PC-3 (cell line): ENCODE results near the gene RSPO4. TPM values are rescaled to one million over a fixed set of nuclear protein-coding genes. Genes with fewer than 3 reads are reported as not detected.

Experiments
- ATAC-seq: fragments of 200-7000 bp; cut with Tn5 transposase; 2 replicates; pipeline ENCODE4 v1.9.1; 2020; ENCODE audit warnings: mild to moderate bottlenecking, moderate library complexity
- BruUV-seq: library from RNA; stranded (reverse); fragments of 400-500 nt; replicated peaks from 2 replicates; lab custom pipeline; 2021; lab: Mats Ljungman, UMichigan
- CTCF ChIA-PET: fragments of 300-600 bp; sonication (Branson Sonifier 250); formaldehyde crosslinking; loops from one replicate; lab custom pipeline; 2022; ENCODE audit warnings: antibody characterized with exemption; lab: Charles Lee
- POLR2A ChIA-PET: fragments of 300-600 bp; sonication (Branson Sonifier 250); formaldehyde crosslinking; loops from one replicate; lab custom pipeline; 2022; ENCODE audit warnings: antibody characterized with exemption; ENCODE audit not compliant: unreplicated experiment; lab: Charles Lee
- DNase-seq: peaks from one replicate; pipeline ENCODE4 v3.0.0-alpha.2; 2015
- H2AFZ ChIP-seq: fragments of 300-600 bp; sonication (generic); 2 replicates; pipeline ENCODE4 v1.6.0; 2016; ENCODE audit warnings: antibody characterized with exemption, low read length
- H3F3A ChIP-seq: fragments of 300-600 bp; sonication (generic); one replicate; pipeline ENCODE4 v1.6.0; 2017; ENCODE audit warnings: antibody characterized with exemption, low read length, control low read depth, mild to moderate bottlenecking; ENCODE audit not compliant: unreplicated experiment
- H3K27ac ChIP-seq: fragments of 300-600 bp; sonication (generic); 2 replicates; pipeline ENCODE4 v1.5.1; 2016; ENCODE audit warnings: mild to moderate bottlenecking, low read length
- H3K27me3 ChIP-seq: fragments of 300-600 bp; sonication (generic); 2 replicates; pipeline ENCODE4 v1.6.1; 2016; ENCODE audit warnings: low read length, mixed read lengths
- H3K36me3 ChIP-seq: fragments of 300-600 bp; sonication (generic); 2 replicates; pipeline ENCODE4 v1.6.1; 2016; ENCODE audit warnings: low read depth, mixed run types, low read length, mixed read lengths
- H3K4me1 ChIP-seq: fragments of 300-600 bp; sonication (generic); 2 replicates; pipeline ENCODE4 v1.5.1; 2016; ENCODE audit warnings: low read length; ENCODE audit not compliant: insufficient read depth
- H3K4me2 ChIP-seq: fragments of 300-600 bp; sonication (generic); 2 replicates; pipeline ENCODE4 v1.6.0; 2016; ENCODE audit warnings: low read length
- H3K4me3 ChIP-seq: fragments of 300-600 bp; sonication (generic); 2 replicates; pipeline ENCODE4 v1.5.1; 2016; ENCODE audit warnings: mild to moderate bottlenecking, low read length, mixed read lengths
- H3K79me2 ChIP-seq: fragments of 300-600 bp; sonication (generic); 2 replicates; pipeline ENCODE4 v1.6.1; 2017; ENCODE audit warnings: low read length, mixed read lengths
- H3K9ac ChIP-seq: fragments of 300-600 bp; sonication (generic); 2 replicates; pipeline ENCODE4 v1.6.0; 2016; ENCODE audit warnings: mild to moderate bottlenecking, low read length
- H3K9me2 ChIP-seq: fragments of 300-600 bp; sonication (generic); replicated peaks from 2 replicates; pipeline ENCODE4 v1.6.1; 2016; ENCODE audit warnings: mixed run types, low read length, mixed read lengths
- H3K9me3 ChIP-seq: fragments of 300-600 bp; sonication (generic); 2 replicates; pipeline ENCODE4 v1.6.1; 2016; ENCODE audit warnings: low read length, mixed read lengths
- H4K20me1 ChIP-seq: fragments of 300-600 bp; sonication (generic); 2 replicates; pipeline ENCODE4 v1.6.1; 2016; ENCODE audit warnings: low read length, mixed read lengths
- CTCF ChIP-seq: fragments of 300-600 bp; sonication (generic); conservative IDR thresholded peaks from 2 replicates; pipeline ENCODE4 v1.5.1; 2017; ENCODE audit warnings: antibody characterized with exemption, low read depth, mild to moderate bottlenecking, low read length
- EZH2 ChIP-seq: fragments of 300-600 bp; sonication (generic); IDR thresholded peaks from one replicate; pipeline ENCODE4 v1.6.1; 2017; ENCODE audit warnings: antibody characterized with exemption, mild to moderate bottlenecking, low read length; ENCODE audit not compliant: unreplicated experiment
- EZH2phosphoT487 ChIP-seq: fragments of 300-600 bp; sonication (generic); IDR thresholded peaks from 2 replicates; pipeline ENCODE4 v1.6.1; 2018; ENCODE audit warnings: mild to moderate bottlenecking, antibody characterized with exemption, low read length, borderline replicate concordance
- intact Hi-C: fragments of 100-400 bp; cut with micrococcal nuclease; formaldehyde crosslinking; loops from 2 replicates; pipeline ENCODE4 v1.9.0; 2023
- total RNA-seq: library from RNA; depleted of rRNA; stranded (reverse); fragments of >200 nt; gene quantifications from 2 replicates; pipeline ENCODE4 v1.2.3, GENCODE V29; 2014

Gene RSPO4
- total RNA-seq, 1 experiment from 2014 or later = not detected

DNA sequence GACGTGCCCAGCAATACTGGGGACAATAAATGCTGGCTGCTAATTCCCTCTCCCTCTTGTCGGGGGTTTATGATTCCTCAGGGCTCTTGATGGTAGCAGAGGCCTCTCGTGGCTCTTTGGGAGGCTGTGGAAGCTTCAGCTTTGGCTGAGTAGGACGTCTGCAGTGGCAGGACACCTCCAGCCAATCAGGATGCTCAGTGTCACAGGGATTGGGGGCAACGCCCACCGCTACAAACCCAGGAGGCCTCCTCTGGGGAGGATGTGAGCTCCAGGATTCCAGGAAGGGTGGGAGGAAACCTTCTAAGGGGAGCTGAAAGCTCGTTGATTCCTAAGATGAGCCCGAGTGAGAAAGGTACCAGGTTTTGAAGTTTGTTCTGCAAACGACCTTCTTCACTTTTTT lies 19.4 kb downstream of the RSPO4 start:
- H3K4me1 ChIP-seq = no peaks in the 10 kb centered on the region
- BruUV-seq = no TSS peak
- TF ChIP-seq EZH2 (no peak), CTCF (no peak), EZH2phosphoT487 (no peak)
- H3K79me2 ChIP-seq = no peaks in the 10 kb centered on the region
- POLR2A ChIA-PET = no interaction called here
- H4K20me1 ChIP-seq = no peaks in the 10 kb centered on the region
- no peak overlapping the region for H3K4me2 ChIP-seq
- H3K27me3 ChIP-seq = peaks cover 67% of the 10 kb centered on the region
- H3K9me2 ChIP-seq = no peaks in the 10 kb centered on the region
- intact Hi-C loops = no loop called here
- no peak overlapping the region for H3K4me3 ChIP-seq
- ATAC-seq (no peak), DNase-seq (no peak)
- CTCF ChIA-PET = interaction anchor here (0.5 kb wide), 1 partner anchor 17 kb away, joined by 3 read pairs; no protein-coding TSS in a partner anchor
- H3K9me3 ChIP-seq = no peaks in the 10 kb centered on the region
- H3K27ac ChIP-seq = no peak overlapping the region
- H3K36me3 ChIP-seq = no peaks in the 10 kb centered on the region
- H3K9ac ChIP-seq = no peak overlapping the region
- H3F3A ChIP-seq = no peaks in the 10 kb centered on the region
- no peak overlapping the region for H2AFZ ChIP-seq

DNA sequence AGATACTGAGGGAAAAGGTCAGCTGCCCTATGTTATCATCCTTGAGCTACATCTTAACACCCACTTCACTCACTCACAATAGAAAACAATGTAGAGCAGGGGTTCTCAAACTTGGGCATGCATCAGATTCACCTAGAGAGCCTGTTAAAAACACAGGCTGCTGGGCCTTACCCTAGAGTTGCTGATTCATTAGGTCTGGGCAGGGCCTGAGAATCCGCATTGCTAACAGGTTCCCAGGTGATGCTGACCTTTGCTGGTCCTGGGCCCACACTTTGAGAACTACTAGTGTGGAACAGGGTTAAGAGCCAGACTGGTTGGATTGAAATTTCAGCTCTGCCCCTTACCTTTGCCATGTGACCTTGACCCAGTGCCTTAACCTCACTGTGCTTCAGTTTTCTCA lies 25.1 kb downstream of the RSPO4 start:
- intact Hi-C loops = no loop called here
- BruUV-seq = no TSS peak
- CTCF ChIA-PET = interaction anchor here (0.6 kb wide), 1 partner anchor 10 kb away, joined by 3 read pairs; no protein-coding TSS in a partner anchor

DNA sequence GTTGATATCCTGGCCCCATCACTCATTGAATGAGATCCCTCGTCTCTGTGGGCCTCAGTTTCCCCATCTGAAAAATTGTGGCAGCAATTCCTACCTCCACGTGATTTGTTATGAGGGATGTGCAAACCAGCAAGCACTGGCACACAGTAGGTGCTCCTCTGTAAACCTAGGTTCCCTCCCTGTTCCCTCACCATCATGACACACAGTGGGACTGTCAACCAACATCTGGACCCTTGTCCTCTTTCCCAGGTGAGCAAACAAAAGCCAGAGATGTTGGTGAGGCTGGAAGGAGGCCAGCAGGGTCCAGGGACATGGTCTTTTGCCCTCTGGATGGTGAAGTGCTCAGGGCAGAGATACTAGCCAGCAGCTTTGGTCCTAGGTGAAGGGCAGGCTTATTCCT lies 26.1 kb downstream of the RSPO4 start:
- ATAC-seq (no peak), DNase-seq (no peak)
- no TSS peak for BruUV-seq
- ChIA-PET CTCF (no interaction called here), POLR2A (no interaction called here)
- no peaks in the 10 kb centered on the region for H3K79me2 ChIP-seq
- no peaks in the 10 kb centered on the region for H3K36me3 ChIP-seq
- no peaks in the 10 kb centered on the region for H3K9me2 ChIP-seq
- H3K4me1 ChIP-seq = no peaks in the 10 kb centered on the region
- no peak overlapping the region for H3K27ac ChIP-seq
- no peak overlapping the region for H3K4me3 ChIP-seq
- intact Hi-C loops = no loop called here
- H3F3A ChIP-seq = no peaks in the 10 kb centered on the region
- no peaks in the 10 kb centered on the region for H3K9me3 ChIP-seq
- TF ChIP-seq EZH2 (no peak), EZH2phosphoT487 (no peak), CTCF (no peak)
- no peaks in the 10 kb centered on the region for H4K20me1 ChIP-seq
- H2AFZ ChIP-seq = no peak overlapping the region
- peaks cover 42% of the 10 kb centered on the region for H3K27me3 ChIP-seq
- H3K4me2 ChIP-seq = no peak overlapping the region
- no peak overlapping the region for H3K9ac ChIP-seq

More for the DNA sequence above, 25.1 kb downstream of the RSPO4 start:
- DNase-seq (no peak), ATAC-seq (no peak)
- Histone ChIP-seq H2AFZ (no peak overlapping the region), H3K27me3 (peaks cover 46% of the 10 kb centered on the region), H4K20me1 (no peaks in the 10 kb centered on the region), H3K36me3 (no peaks in the 10 kb centered on the region), H3K4me3 (no peak overlapping the region), H3K79me2 (no peaks in the 10 kb centered on the region), H3K9me3 (no peaks in the 10 kb centered on the region), H3K4me2 (no peak overlapping the region), H3K4me1 (no peaks in the 10 kb centered on the region), H3K27ac (no peak overlapping the region), H3K9me2 (no peaks in the 10 kb centered on the region), H3K9ac (no peak overlapping the region), H3F3A (no peaks in the 10 kb centered on the region)
- TF ChIP-seq CTCF (no peak), EZH2 (no peak), EZH2phosphoT487 (no peak)
- POLR2A ChIA-PET = no interaction called here
